Measurements from ENCODE around the gene KANK3. TPM values are rescaled to one million over a fixed set of nuclear protein-coding genes. Genes with fewer than 3 reads are reported as not detected.
"Not testable (repeated sequence)": the region's sequence is repeated elsewhere in the genome, so short reads cannot be mapped to it uniquely, and the experiment has no call there.

Gene KANK3
- total RNA-seq, 2 experiments from 2014 or later = 0.47 to 0.64 TPM

DNA sequence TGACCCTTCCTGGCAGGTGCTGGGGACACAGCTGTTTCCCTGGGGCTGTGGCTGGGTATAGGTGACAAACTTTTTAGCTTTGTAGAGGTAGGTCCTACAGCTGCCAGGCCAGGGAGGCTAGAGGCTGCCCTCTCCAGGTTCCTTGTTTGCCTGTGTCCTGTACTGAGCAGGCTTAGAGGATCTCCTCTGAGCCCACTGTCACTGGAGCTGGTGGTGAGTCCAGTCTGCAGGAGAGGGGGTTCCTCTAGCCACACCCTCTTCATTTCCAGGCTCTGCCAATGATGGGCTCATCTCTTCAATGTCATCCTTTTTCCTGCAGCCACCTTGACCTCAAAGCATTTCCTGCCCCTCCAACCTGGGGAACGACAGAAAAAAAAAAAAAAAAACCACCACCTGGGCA, 34.5 kb upstream of the KANK3 start:
- no peaks in the 10 kb centered on the region for H3K9me3 Mint-ChIP-seq
- DNase-seq = no peak
- no peaks in the 10 kb centered on the region for H3K27me3 Mint-ChIP-seq
- H3K4me1 Mint-ChIP-seq = peaks cover 9% of the 10 kb centered on the region
- no peak overlapping the region for H3K27ac Mint-ChIP-seq
- H3K4me3 Mint-ChIP-seq = no peak overlapping the region
- peaks cover 6% of the 10 kb centered on the region for H3K36me3 Mint-ChIP-seq

DNA sequence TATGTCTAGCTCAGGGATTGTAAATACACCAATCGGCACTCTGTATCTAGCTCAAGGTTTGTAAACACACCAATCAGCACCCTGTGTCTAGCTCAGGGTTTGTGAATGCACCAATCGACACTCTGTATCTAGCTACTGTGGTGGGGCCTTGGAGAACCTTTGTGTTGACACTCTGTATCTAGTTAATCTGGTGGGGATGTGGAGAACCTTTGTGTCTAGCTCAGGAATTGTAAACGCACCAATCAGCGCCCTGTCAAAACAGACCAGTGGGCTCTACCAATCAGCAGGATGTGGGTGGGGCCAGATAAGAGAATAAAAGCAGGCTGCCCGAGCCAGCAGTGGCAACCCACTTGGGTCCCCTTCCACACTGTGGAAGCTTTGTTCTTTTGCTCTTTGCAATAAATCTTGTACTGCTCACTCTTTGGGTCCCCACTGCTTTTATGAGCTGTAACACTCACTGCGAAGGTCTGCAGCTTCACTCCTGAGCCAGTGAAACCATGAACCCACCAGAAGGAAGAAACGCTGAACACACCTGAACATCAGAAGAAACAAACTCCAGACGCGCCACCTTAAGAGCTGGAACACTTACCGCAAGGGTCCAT, 33.4 kb upstream of the KANK3 start:
- not testable (repeated sequence) for H3K4me3 Mint-ChIP-seq, H3K9me3 Mint-ChIP-seq, H3K36me3 Mint-ChIP-seq, H3K27me3 Mint-ChIP-seq, H3K4me1 Mint-ChIP-seq, H3K27ac Mint-ChIP-seq, DNase-seq

DNA sequence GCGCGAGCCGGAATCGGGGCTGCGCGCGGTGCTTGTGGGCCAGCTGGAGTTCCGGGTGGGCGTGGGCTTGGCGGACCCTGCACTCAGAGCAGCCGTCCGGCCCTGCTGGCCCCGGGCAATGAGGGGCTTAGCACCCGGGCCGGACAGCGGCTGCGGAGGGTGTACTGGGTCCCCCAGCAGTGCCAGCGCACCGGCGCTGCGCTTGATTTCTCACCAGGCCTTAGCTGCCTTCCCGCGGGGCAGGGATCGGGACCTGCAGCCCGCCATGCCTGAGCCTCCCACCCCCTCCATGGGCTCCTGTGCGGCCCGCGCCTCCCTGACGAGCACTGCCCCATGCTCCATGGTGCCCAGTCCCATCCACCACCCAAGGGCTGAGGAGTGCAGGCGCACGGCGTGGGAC, 32.7 kb upstream of the KANK3 start:
- H3K27me3 Mint-ChIP-seq, H3K4me3 Mint-ChIP-seq, H3K27ac Mint-ChIP-seq, H3K36me3 Mint-ChIP-seq, H3K9me3 Mint-ChIP-seq, DNase-seq: not testable (repeated sequence)
- peaks cover 10% of the 10 kb centered on the region for H3K4me1 Mint-ChIP-seq

DNA sequence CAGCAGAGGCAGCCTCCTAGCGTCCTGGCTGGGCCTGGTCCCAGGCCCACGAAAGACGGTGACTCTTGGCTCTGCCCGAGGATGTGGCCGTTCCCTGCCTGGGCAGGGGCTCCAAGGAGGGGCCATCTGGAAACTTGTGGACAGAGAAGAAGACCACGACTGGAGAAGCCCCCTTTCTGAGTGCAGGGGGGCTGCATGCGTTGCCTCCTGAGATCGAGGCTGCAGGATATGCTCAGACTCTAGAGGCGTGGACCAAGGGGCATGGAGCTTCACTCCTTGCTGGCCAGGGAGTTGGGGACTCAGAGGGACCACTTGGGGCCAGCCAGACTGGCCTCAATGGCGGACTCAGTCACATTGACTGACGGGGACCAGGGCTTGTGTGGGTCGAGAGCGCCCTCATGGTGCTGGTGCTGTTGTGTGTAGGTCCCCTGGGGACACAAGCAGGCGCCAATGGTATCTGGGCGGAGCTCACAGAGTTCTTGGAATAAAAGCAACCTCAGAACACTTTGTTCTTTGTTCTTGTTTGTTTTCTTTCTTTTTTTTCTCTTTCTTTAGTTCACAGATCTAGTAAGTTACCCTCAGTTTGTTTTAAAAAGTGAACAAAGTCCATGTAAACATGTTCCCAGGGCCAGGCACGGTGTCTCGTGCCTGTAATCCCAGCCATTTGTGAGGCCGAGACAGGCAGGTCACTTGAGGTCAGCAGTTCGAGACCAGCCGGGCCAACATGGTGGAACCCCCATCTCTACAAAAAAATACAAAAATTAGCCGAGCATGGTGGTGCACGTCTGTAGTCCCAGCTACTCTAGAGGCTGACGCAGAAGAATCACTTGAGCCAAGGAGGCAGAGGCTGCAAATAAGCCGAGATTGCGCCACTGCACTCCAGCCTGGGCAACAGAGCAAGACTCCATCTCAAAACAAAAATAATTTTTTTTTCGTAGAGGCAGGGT, 31.1 kb upstream of the KANK3 start:
- no peak overlapping the region for H3K27ac Mint-ChIP-seq
- H3K9me3 Mint-ChIP-seq = no peaks in the 10 kb centered on the region
- H3K4me1 Mint-ChIP-seq = peaks cover 11% of the 10 kb centered on the region
- H3K36me3 Mint-ChIP-seq = peaks cover 6% of the 10 kb centered on the region
- DNase-seq = no peak
- no peak overlapping the region for H3K4me3 Mint-ChIP-seq
- H3K27me3 Mint-ChIP-seq = no peaks in the 10 kb centered on the region

DNA sequence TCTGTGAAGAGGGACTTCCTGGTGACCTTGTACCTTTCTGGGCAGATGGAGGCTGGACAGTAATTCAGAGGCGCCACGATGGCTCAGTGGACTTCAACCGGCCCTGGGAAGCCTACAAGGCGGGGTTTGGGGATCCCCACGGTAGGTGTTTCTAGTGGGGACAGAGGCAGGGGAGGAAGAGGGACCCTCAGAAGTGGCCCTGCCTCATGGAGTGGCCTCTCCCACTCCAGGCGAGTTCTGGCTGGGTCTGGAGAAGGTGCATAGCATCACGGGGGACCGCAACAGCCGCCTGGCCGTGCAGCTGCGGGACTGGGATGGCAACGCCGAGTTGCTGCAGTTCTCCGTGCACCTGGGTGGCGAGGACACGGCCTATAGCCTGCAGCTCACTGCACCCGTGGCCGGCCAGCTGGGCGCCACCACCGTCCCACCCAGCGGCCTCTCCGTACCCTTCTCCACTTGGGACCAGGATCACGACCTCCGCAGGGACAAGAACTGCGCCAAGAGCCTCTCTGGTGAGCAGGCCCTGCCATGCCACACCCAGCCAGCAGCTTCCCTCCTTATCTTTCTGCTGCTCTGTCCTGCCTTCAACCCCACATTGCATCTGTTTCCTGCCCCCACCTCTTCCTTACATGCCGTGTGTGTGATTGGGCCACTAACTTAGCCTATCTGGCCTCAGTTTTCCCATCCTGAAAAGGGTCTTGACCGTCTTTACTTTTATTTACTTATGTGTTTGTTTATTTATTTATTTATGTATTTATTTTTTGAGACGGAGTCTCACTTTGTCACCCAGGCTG, 28.1 kb upstream of the KANK3 start:
- H3K9me3 Mint-ChIP-seq = no peaks in the 10 kb centered on the region
- H3K36me3 Mint-ChIP-seq = no peaks in the 10 kb centered on the region
- H3K4me1 Mint-ChIP-seq = peaks cover 11% of the 10 kb centered on the region
- DNase-seq = no peak
- no peak overlapping the region for H3K27ac Mint-ChIP-seq
- peaks cover 28% of the 10 kb centered on the region for H3K27me3 Mint-ChIP-seq
- H3K4me3 Mint-ChIP-seq = no peak overlapping the region

DNA sequence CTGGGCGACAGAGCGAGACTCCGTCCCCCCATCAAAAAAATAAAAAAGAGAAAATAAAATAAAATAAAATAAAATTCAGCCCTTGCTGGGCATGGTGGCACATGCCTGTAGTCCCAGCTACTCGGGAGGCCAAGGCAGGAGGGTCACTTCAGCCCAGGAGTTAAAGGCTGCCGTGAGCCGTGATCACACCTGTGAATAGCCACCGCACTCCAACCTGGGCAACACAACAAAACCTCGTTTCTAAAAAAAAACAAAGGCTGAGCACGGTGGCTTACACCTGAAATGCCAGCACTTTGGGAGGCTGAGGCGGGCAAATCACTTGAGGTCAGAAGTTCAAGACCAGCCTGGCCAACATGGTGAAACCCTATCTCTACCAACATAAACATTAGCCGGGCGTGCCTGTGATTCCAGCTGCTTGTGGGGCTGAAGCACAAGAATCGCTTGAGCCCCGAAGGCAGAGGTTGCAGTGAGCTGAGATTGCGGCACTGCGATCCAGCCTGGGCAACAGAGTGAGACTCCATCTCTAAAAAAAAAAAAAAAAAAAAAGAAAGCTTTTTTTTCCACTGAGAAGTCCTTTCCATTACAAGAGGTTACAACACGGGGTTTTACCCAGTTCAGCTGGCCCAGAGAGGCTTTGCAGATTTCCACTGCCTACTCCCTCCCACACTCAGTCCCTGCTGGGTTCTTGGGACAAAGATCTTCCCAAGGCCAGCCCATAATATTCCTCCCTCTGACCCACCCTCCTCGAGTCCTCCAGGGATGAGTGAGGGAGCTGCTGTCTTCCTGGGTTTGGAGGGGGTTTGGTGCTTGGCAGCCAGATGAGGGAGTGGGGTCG, 27.3 kb upstream of the KANK3 start:
- Mint-ChIP-seq H3K36me3 (no peaks in the 10 kb centered on the region), H3K27me3 (peaks cover 36% of the 10 kb centered on the region), H3K27ac (no peak overlapping the region), H3K4me1 (peaks cover 11% of the 10 kb centered on the region), H3K4me3 (no peak overlapping the region), H3K9me3 (no peaks in the 10 kb centered on the region)
- no peak for DNase-seq

DNA sequence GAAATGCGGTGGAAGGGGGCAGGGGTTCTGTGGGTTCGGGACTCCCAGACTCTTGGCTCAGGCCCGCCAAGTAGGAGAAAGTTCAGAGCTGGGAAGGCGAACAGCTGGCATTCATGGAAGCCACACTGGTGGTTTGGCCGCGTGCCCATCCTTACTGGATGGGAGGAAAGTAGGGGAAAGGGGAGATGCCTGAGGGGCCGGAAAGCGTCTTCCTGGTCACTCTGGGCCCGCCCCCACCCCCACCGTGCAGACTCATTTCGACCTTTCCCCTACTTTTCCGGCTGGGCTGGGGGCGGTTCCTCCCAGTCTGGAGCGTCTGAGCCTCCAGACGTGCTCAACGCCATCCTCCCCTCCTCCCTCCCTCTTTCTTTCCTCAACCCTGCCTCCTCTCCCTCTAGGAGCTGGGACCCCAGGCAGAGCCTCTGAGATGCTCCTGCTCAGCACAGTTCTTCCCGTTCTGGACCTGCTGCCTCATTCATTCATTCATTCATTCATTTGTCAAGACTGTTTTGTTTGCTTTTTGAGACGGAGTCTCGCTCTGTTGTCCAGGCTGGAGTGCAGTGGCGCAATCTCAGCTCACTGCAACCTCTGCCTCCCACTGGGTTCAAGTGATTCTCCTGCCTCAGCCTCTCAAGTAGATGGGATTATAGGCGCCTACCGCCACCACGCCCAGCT, 24.4 kb upstream of the KANK3 start:
- Mint-ChIP-seq H3K27me3 (peaks cover 63% of the 10 kb centered on the region), H3K36me3 (peaks cover 2% of the 10 kb centered on the region), H3K4me3 (no peak overlapping the region), H3K4me1 (peaks cover 17% of the 10 kb centered on the region), H3K9me3 (no peaks in the 10 kb centered on the region), H3K27ac (no peak overlapping the region)
- no peak for DNase-seq

DNA sequence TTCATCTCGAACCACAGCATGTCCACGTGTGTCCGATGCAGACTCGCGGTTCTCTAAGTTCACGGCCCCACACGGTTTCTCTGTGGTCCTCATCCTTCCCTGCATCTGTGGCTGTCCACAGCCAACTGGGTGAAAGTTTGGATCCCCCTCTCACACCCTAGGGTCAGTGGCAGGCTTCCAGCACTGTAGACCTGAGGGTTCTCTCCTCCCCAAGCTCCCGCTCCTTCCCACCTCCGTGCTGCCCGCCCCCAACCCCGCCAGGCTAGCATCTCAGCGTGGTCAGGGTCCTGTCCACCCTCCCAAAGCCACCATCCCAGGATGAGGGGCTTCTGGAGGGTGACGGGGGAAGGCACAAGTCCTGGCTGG, 23.9 kb upstream of the KANK3 start:
- H3K27ac Mint-ChIP-seq = no peak overlapping the region
- peaks cover 2% of the 10 kb centered on the region for H3K36me3 Mint-ChIP-seq
- H3K4me3 Mint-ChIP-seq = no peak overlapping the region
- H3K9me3 Mint-ChIP-seq = no peaks in the 10 kb centered on the region
- peaks cover 68% of the 10 kb centered on the region for H3K27me3 Mint-ChIP-seq
- peaks cover 22% of the 10 kb centered on the region for H3K4me1 Mint-ChIP-seq
- no peak for DNase-seq

DNA sequence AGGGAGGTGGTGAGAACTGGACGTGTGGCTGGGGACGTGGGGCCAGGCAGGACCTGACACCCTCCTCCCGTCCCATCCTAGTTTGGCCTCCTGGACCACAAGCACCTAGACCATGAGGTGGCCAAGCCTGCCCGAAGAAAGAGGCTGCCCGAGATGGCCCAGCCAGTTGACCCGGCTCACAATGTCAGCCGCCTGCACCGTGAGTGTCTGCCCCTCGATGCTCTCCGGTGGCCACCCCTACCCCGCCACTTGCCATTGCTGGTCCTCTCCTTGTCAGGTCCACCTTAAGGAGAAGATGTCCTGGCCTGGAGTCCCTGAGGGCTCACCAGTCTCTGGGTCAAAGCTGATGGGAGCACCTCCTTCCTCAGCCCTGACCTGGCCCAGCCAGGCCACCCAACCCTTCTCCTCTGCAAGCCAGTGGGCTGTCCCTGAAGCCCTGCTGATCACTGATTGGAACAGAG, 23.1 kb upstream of the KANK3 start:
- no peak for DNase-seq
- Mint-ChIP-seq H3K36me3 (peaks cover 2% of the 10 kb centered on the region), H3K4me3 (no peak overlapping the region), H3K27ac (no peak overlapping the region), H3K27me3 (peaks cover 71% of the 10 kb centered on the region), H3K9me3 (no peaks in the 10 kb centered on the region), H3K4me1 (peaks cover 23% of the 10 kb centered on the region)

DNA sequence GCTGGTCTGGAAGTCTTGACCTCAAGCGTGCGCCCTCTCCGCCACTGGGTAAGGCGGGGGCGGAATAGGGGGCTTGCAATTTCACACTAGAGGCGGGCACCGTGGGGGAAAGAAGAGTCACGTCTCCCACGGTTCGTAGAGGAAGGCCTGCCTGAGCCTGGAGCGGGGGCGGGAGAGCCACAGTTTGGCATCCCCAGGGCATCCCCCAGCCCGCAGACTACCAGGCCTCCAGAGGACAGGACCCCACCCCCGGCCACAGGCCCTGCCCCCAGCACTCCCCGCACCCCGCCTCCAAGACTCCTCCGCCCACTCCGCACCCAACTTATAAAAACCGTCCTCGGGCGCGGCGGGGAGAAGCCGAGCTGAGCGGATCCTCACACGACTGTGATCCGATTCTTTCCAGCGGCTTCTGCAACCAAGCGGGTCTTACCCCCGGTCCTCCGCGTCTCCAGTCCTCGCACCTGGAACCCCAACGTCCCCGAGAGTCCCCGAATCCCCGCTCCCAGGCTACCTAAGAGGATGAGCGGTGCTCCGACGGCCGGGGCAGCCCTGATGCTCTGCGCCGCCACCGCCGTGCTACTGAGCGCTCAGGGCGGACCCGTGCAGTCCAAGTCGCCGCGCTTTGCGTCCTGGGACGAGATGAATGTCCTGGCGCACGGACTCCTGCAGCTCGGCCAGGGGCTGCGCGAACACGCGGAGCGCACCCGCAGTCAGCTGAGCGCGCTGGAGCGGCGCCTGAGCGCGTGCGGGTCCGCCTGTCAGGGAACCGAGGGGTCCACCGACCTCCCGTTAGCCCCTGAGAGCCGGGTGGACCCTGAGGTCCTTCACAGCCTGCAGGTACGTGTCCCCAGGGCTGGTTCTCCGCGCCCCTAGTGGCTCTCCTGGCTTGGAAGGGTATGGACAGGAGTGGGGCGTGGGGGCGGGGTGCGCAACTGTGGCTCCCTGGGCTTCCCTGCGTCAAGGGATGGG, 21.0 kb upstream of the KANK3 start, which contains the start of gene ANGPTL4:
TSS of gene ANGPTL4 (plus strand) at position 353 of the 969 bp plus-strand sequence. CDS start at position 520, 167 bp downstream.
- H3K27me3 Mint-ChIP-seq = peaks cover 76% of the 10 kb centered on the region

DNA sequence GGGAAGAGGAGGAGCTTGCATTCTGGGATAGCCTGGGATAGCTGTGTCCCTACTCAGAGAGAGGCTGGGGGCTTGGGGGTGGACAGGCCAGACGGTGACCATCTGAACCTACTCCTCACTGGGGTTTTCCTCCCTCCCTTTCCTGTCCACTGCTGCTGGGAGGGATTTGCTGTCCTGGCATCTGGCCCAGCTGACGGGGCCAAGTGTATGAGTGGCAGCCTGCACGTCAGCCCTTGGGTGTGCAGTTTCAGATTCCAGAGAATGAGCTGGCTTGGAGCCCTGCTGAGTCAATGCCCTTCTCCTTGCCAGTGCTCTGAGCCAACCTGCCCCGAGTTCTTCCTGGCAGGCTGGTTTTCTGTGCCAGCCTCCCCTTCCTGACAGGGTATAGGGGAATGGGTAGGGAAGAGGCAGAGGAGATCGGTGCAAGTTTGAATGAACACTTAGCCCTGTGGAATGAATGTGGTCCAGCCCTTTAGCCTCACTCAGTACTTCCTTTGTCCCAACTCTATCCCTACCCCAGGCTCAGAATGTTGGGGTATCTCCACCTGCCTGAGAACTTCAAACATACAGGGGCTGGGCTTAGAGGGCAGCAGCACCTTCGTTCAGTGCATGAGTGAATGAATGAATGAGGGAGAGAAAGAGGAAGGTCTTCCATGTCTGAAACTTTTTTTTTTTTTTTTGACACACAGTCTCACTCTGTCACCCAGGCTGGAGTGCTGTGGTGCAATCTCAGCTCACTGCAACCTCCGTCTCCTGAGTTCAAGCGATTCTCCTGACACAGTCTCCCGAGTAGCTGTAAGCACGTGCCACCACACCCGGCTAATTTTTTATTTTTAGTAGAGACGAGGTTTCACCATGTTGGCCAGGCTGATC, 19.1 kb upstream of the KANK3 start:
- H3K36me3 Mint-ChIP-seq = peaks cover 2% of the 10 kb centered on the region
- H3K27ac Mint-ChIP-seq = no peak overlapping the region
- H3K4me1 Mint-ChIP-seq = peaks cover 15% of the 10 kb centered on the region
- no peaks in the 10 kb centered on the region for H3K9me3 Mint-ChIP-seq
- DNase-seq = no peak
- H3K4me3 Mint-ChIP-seq = peak overlapping the region; percentile 23
- peaks cover 58% of the 10 kb centered on the region for H3K27me3 Mint-ChIP-seq

More for the DNA sequence above, 21.0 kb upstream of the KANK3 start, which contains the start of gene ANGPTL4:
- peaks cover 2% of the 10 kb centered on the region for H3K36me3 Mint-ChIP-seq
- peak; percentile 76 for DNase-seq
- H3K4me1 Mint-ChIP-seq = peaks cover 21% of the 10 kb centered on the region
- peak within 1 kb of the TSS; percentile 76 for H3K27ac Mint-ChIP-seq
- peak within 1 kb of the TSS; percentile 87 for H3K4me3 Mint-ChIP-seq
- no peaks in the 10 kb centered on the region for H3K9me3 Mint-ChIP-seq

DNA sequence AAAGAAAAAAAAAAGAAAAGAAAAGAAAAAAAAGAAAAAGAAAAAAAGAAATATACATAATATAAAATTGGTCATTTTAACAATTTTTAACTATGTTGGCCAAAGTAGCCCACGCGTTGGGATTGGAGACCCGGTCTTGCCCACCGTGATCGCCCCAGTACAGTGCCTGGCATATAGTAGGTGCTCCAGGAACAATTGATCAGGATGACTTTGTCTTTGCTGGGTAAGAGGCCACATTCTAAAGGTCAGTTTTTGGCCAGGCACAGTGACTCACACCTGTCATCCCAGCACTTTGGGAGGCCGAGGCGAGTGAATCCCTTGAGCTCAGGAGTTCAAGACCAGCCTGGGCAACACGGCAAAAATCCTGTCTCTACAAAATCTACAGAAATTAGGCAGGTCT, 17.1 kb upstream of the KANK3 start:
- Mint-ChIP-seq H3K36me3 (peaks cover 2% of the 10 kb centered on the region), H3K27ac (no peak overlapping the region), H3K27me3 (peaks cover 38% of the 10 kb centered on the region), H3K4me3 (no peak overlapping the region), H3K4me1 (peaks cover 17% of the 10 kb centered on the region), H3K9me3 (no peaks in the 10 kb centered on the region)
- no peak for DNase-seq
